GM21723 (cell line): Measurements from ENCODE around the gene KSR1.
A peak's percentile ranks its signal among the peaks of the same experiment; 100 is the strongest.

Experiments
- ATAC-seq: cut with Tn5 transposase; IDR thresholded peaks from one replicate; pipeline ENCODE4 v1.9.1; 2021; ENCODE audit warnings: mild to moderate bottlenecking, moderate library complexity; ENCODE audit not compliant: unreplicated experiment

Gene KSR1

GRCh38 chr17:27471321-27472269 is 15.3 kb downstream of the KSR1 start:
- peak; percentile 65 for ATAC-seq

GRCh38 chr17:27473190-27473747 is 17.0 kb downstream of the KSR1 start:
- ATAC-seq, result no peak

DNA sequence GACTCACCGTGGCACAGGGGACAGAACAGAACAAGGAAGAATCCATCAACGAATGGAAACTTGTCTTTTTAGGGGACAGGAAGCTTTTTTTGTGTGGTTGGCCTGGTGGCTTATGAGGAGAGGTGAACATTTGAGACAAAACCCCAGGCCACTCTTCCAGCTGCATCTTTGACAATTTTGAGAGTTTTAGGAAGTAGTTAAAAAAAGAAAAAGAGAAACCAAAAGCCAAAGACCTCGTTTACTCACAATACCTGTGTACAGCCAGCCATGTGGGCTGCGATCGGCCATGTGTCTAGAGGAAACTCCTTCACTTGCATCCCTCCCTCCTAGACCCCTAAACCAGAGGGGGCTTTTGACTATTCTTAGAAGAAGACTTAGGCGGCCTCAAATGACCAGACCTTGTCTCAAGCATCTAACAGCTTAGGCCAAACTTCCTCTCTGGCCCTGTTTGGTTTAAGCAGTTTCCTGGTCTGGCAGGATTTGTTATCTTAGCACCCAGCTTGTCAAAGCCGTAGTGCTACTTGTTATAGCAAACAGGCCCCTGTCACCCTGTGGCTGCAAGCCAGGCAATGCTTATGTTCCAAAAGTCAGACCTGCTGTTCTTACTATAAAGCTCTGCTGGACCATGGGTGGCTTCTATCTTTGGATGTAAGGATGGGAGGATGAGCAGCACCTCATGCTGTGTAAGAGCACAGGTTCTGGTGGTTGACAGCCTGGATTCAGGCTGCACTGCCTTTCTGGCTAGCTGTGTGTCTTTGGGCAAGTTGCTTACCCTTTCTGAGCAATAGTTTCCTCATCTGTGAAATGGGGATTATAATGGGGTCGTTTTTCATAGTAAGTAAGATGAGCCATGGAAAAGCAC is 17.7 kb downstream of the KSR1 start:
- peak; percentile 36 for ATAC-seq

- no peak for ATAC-seq
These were observed 18.9 kb downstream of the KSR1 start for GRCh38 chr17:27475070-27475673.

DNA sequence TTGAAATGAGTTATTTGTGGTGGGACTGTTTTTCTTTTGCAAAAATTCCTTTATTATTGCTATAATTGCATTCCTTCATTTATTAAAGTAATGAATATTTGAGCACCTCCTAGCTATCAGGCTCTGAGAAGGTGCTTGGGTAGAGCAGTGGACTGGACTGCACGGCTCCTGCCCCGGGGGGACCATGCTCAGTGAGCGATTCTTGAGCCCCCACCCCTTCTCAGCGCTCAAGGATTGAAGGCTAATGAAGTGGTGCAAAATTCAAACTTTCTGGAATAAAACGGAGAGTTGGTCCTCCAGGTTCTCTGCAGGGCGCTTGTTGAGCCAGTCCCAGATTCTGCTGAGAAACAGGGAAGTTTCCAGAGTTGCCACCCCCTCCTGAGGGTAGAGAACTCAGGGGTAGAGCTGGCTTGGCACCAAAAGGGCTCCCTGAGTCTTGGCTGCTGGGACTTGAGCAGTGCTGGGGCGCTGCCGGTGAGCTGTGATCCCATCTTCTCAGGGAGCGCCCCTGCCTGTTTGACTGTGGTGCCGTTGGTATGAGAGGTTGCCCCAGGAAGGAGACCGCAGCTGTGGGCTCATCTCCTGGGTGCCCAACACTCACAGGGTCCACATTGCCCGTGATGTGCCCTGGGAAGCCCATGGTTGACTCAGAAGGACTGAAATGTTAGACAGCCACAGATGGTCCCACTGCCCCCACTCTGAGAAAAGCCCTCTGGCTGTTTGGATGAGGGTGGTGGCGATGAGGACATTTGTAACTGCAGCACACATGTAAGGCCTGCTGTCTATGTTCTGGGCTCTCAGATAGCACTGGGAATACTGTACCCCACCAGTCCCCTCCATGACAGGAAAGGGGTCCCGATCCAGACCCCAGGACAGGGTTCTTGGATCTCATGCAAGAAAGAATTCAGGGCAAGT is 20.0 kb downstream of the KSR1 start:
- no peak for ATAC-seq

DNA sequence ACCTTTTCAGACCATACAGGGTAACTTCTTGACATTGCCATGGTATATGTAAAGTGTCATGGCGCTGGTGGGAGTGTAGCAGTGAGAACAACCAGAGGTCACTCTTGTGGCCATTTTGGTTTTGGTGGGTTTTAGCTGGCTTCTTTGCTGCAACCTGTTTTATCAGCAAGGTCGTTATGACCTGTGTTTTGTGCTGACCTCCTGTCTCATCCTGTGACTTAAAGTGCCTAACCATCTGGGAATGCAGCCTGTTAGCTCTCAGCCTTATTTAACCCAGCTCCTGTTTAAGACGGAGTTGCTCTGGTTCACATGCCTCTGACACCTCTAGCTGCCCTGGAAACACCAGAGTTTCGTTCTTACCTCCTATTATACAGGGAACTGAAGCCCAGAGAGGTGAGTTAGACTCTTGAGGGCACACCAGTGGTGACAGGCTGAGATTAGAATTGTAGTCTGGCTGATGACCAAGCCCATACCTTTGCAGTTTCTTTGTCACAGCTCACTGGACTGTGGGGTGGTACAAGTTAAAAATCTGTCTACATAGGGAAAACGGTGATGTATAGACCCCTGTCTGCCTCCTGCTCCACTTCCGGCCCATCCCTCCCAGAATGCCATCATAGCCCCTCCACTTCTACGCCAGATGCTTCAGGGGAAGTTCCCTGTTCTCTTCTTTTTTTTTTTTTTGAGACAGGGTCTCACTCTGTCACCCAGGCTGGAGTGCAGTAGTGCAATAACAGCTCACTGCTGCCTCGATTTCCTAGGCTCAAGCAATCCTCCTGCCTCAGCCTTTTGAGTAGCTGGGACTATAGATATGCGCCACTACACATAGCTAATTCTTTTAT is 21.0 kb downstream of the KSR1 start:
- ATAC-seq, result peak; percentile 27

DNA sequence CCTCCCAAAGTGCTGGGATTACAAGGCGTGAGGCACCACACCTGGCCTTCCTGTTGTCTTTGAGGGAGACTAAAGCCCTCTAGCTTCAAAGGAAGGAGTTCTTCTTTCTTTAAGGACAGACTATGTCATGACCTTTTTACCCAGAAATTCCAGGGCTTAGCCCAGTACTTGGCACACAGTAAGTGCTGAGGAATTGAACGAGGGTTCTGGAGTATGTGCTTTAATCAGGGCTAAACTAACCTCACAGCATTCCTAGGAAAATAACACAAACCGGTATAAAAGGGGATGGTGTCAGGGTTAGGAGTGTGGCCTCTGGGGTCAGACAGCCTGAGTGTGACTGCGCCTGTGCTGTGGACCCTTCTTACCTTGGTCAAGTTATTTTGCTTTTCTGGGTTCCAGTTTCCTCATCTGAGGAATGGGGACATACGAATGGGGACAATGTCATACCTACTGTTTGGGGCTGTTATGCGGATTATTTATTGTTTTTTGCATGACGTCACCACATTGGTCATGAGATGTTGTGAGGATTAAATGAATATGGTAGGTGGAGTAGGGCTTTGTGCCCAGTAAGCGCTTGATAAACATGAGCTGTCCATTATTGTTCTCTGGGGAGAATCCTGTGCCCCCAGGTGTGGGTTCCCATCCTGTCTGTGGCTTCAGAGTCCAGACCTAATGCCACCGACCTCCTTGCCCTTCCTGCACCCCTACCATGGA is 21.9 kb downstream of the KSR1 start:
- no peak for ATAC-seq

- no peak for ATAC-seq
These were observed 22.8 kb downstream of the KSR1 start for GRCh38 chr17:27478901-27479538.

DNA sequence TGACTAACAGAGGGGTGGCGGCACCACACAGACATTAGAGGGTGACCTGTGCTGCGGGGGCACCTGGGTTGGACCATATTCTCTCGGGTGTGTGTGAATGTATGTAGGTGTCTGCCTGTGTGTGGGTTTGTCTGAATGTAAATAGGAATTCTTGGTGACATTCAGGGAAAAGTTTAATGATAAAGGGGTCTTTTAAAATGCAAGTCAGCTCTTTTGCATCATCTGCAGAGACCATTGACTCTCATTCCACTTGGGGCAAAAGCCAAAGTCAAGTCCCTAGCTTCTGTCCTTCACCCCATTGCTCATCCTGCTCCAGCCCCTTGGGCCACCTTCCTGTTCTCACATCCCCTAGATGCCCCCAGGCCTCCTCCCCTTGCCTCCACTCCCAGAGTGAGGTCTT is 23.6 kb downstream of the KSR1 start:
- ATAC-seq, result no peak

- no peak for ATAC-seq
These were observed 24.5 kb downstream of the KSR1 start for GRCh38 chr17:27480699-27481098.

- peak; percentile 56 for ATAC-seq
These were observed 25.1 kb downstream of the KSR1 start for GRCh38 chr17:27481327-27481726.

GRCh38 chr17:27485125-27485524 is 28.9 kb downstream of the KSR1 start:
- ATAC-seq, result no peak

GRCh38 chr17:27485716-27486495 is 29.7 kb downstream of the KSR1 start:
- no peak for ATAC-seq

GRCh38 chr17:27486741-27487140 is 30.5 kb downstream of the KSR1 start:
- no peak for ATAC-seq

GRCh38 chr17:27488231-27488630 is 32.0 kb downstream of the KSR1 start:
- no peak for ATAC-seq

- no peak for ATAC-seq
These were observed 32.9 kb downstream of the KSR1 start for GRCh38 chr17:27489045-27489715.

GRCh38 chr17:27490391-27490790 is 34.1 kb downstream of the KSR1 start:
- ATAC-seq, result no peak
